GM18498 (cell line): ENCODE measurements around the gene FNBP1L.

Experiments
- ATAC-seq: cut with Tn5 transposase; IDR thresholded peaks from one replicate; pipeline ENCODE4 v1.9.1; 2021; ENCODE audit warnings: mild to moderate bottlenecking, moderate library complexity; ENCODE audit not compliant: unreplicated experiment

Gene FNBP1L

GRCh38 chr1:93588206-93588605 is 140.3 kb downstream of the FNBP1L start:
- no peak for ATAC-seq

GRCh38 chr1:93588955-93589354 is 141.0 kb downstream of the FNBP1L start:
- no peak for ATAC-seq

- ATAC-seq, result peak; percentile 25
Observed at GRCh38 chr1:93591291-93591675, 143.4 kb downstream of the FNBP1L start.

GRCh38 chr1:93591676-93592550 is 144.0 kb downstream of the FNBP1L start:
- ATAC-seq, result peak; percentile 79

GRCh38 chr1:93592551-93592949 is 144.6 kb downstream of the FNBP1L start:
- no peak for ATAC-seq

GRCh38 chr1:93593854-93594602 is 146.1 kb downstream of the FNBP1L start:
- no peak for ATAC-seq

GRCh38 chr1:93594603-93594880 is 146.6 kb downstream of the FNBP1L start:
- ATAC-seq, result no peak

- ATAC-seq, result no peak
Observed at GRCh38 chr1:93595266-93595665, 147.3 kb downstream of the FNBP1L start.

GRCh38 chr1:93595743-93596142 is 147.8 kb downstream of the FNBP1L start:
- ATAC-seq, result no peak

GRCh38 chr1:93596329-93597089 is 148.6 kb downstream of the FNBP1L start:
- ATAC-seq, result no peak

- ATAC-seq, result no peak
Observed at GRCh38 chr1:93597709-93598108, 149.8 kb downstream of the FNBP1L start.

GRCh38 chr1:93598396-93598795 is 150.5 kb downstream of the FNBP1L start:
- no peak for ATAC-seq

- no peak for ATAC-seq
Observed at GRCh38 chr1:93598861-93599439, 151.0 kb downstream of the FNBP1L start.

- no peak for ATAC-seq
Observed at GRCh38 chr1:93599479-93599878, 151.6 kb downstream of the FNBP1L start.

GRCh38 chr1:93600663-93601062 is 152.7 kb downstream of the FNBP1L start:
- no peak for ATAC-seq

GRCh38 chr1:93601686-93602085 is 153.8 kb downstream of the FNBP1L start:
- ATAC-seq, result no peak

- ATAC-seq, result no peak
Observed at GRCh38 chr1:93602101-93602500, 154.2 kb downstream of the FNBP1L start.

- no peak for ATAC-seq
Observed at GRCh38 chr1:93603106-93603505, 155.2 kb downstream of the FNBP1L start.

- ATAC-seq, result no peak
Observed at GRCh38 chr1:93603601-93604000, 155.7 kb downstream of the FNBP1L start.
